HepG2 (cell line): ENCODE data around the gene TSGA10. TPM values are rescaled to one million over a fixed set of nuclear protein-coding genes. Genes with fewer than 3 reads are reported as not detected.

Experiments
- BRF2 ChIP-seq: sonication (generic); formaldehyde crosslinking; IDR thresholded peaks from 2 replicates; pipeline ENCODE4 v1.8.1; 2022; ENCODE audit warnings: mild to moderate bottlenecking, missing genetic modification reagents
- CEBPB ChIP-seq: IDR thresholded peaks from 2 replicates; pipeline ENCODE4 v1.6.1; 2011; ENCODE audit warnings: low read depth, low read length, improper control_type of control experiment, borderline replicate concordance
- CENPX ChIP-seq: sonication (generic); formaldehyde crosslinking; IDR thresholded peaks from 2 replicates; pipeline ENCODE4 v1.9.0; 2021; ENCODE audit warnings: mild to moderate bottlenecking, missing genetic modification reagents, moderate library complexity
- CHD2 ChIP-seq: IDR thresholded peaks from 2 replicates; pipeline ENCODE4 v1.6.1; 2011; ENCODE audit warnings: low read depth, low read length, improper control_type of control experiment
- DRAP1 ChIP-seq: IDR thresholded peaks from 2 replicates; pipeline ENCODE4 v1.6.1; 2016; ENCODE audit warnings: missing genetic modification reagents, missing compliant biosample characterization
- HMGXB4 ChIP-seq, 2 experiments: sonication (generic) in 1 of 2; formaldehyde crosslinking in 1 of 2; IDR thresholded peaks; 2 replicates each; pipeline versions ENCODE4 v1.4.0 to v1.6.1; 2018 to 2020; ENCODE audit warnings: missing genetic modification reagents in 2 of 2, borderline replicate concordance in 1 of 2, low read depth in 1 of 2, mild to moderate bottlenecking in 1 of 2, missing biosample characterization in 1 of 2
- IRF9 ChIP-seq: sonication (generic); formaldehyde crosslinking; IDR thresholded peaks from 2 replicates; pipeline ENCODE4 v1.8.0; 2022; ENCODE audit warnings: missing genetic modification reagents, mild to moderate bottlenecking, borderline replicate concordance
- MXD3 ChIP-seq: IDR thresholded peaks from 2 replicates; pipeline ENCODE4 v1.6.1; 2016; ENCODE audit warnings: mild to moderate bottlenecking, missing biosample characterization, missing genetic modification reagents
- NAIF1 ChIP-seq: sonication (generic); formaldehyde crosslinking; IDR thresholded peaks from 2 replicates; pipeline ENCODE4 v1.5.0; 2020; ENCODE audit warnings: mild to moderate bottlenecking, missing genetic modification reagents, borderline replicate concordance
- NFE2L2 ChIP-seq: fragments of 150-350 bp; IDR thresholded peaks from 2 replicates; pipeline ENCODE4 v1.6.1; 2014; ENCODE audit warnings: low read length
- POLR2AphosphoS5 ChIP-seq: IDR thresholded peaks from 2 replicates; pipeline ENCODE4 v1.6.1; 2012; ENCODE audit warnings: low read depth, low read length
- RAD21 ChIP-seq: fragments of 450-650 bp; formaldehyde crosslinking; IDR thresholded peaks from 2 replicates; pipeline ENCODE4 v1.5.0; 2020; ENCODE audit warnings: mild to moderate bottlenecking
- SIN3B ChIP-seq: fragments of 150-350 bp; IDR thresholded peaks from 2 replicates; pipeline ENCODE4 v1.6.1; 2014; ENCODE audit warnings: low read length
- SMC3 ChIP-seq: IDR thresholded peaks from 2 replicates; pipeline ENCODE4 v1.6.1; 2011; ENCODE audit warnings: low read length, improper control_type of control experiment
- SNAPC2 ChIP-seq: sonication (generic); formaldehyde crosslinking; IDR thresholded peaks from 2 replicates; pipeline ENCODE4 v1.8.1; 2022; ENCODE audit warnings: mild to moderate bottlenecking, missing genetic modification reagents
- STAG1 ChIP-seq: sonication (generic); formaldehyde crosslinking; IDR thresholded peaks from 2 replicates; pipeline ENCODE4 v1.4.0; 2020; ENCODE audit warnings: missing genetic modification reagents
- THRA ChIP-seq: sonication (generic); formaldehyde crosslinking; IDR thresholded peaks from 2 replicates; pipeline ENCODE4 v1.4.0; 2020; ENCODE audit warnings: missing genetic modification reagents, borderline replicate concordance
- ZBTB46 ChIP-seq: sonication (generic); formaldehyde crosslinking; IDR thresholded peaks from 2 replicates; pipeline ENCODE4 v1.4.0; 2020; ENCODE audit warnings: mild to moderate bottlenecking, missing genetic modification reagents, borderline replicate concordance
- ZNF143 ChIP-seq: sonication (generic); formaldehyde crosslinking; IDR thresholded peaks from 2 replicates; pipeline ENCODE4 v1.4.0; 2020; ENCODE audit warnings: missing genetic modification reagents
- ZNF430 ChIP-seq: sonication (generic); formaldehyde crosslinking; IDR thresholded peaks from 2 replicates; pipeline ENCODE4 v1.9.0; 2021; ENCODE audit warnings: mild to moderate bottlenecking, missing genetic modification reagents
- ZNF652 ChIP-seq: IDR thresholded peaks from 2 replicates; pipeline ENCODE4 v1.6.1; 2016; ENCODE audit warnings: low read depth, borderline replicate concordance
- polyA plus RNA-seq, 8 experiments: library from polyadenylated mRNA; depleted of rRNA in 3 of 8; stranded (reverse) in 7 of 8; unstranded in 1 of 8; fragments of >200 nt; fragmentation: Illumina TruSeq in 4 of 8; extraction: Trizol in 4 of 8; gene quantifications; 2 replicates each; pipeline versions ENCODE4 v1.2.1 to v1.2.3, GENCODE V29; 2011 to 2016; ENCODE audit warnings: low read depth in 4 of 8, missing spikeins in 1 of 8, mixed read lengths in 1 of 8; ENCODE audit not compliant: insufficient read depth in 1 of 8
- total RNA-seq, 5 experiments: library from RNA; depleted of rRNA; stranded (reverse); fragments of >200 nt; fragmentation: Illumina TruSeq; extraction: Trizol; gene quantifications; 2 replicates each; pipeline ENCODE4 v1.2.3, GENCODE V29; 2016; ENCODE audit warnings: low read depth in 1 of 5

TSGA10 gene
- total and polyA plus RNA-seq, 2 of the 13 experiments (the other 11 are each of a cell fraction or from before 2014, with no cell fraction given), result 4.7 to 13.1 TPM

- TF ChIP-seq IRF9 (CRISPR knock-in tag), result no peak
- no peak for TF ChIP-seq CEBPB
- no peak for TF ChIP-seq CHD2
- TF ChIP-seq CENPX (CRISPR knock-in tag), result no peak
- TF ChIP-seq MXD3 (CRISPR knock-in tag), result no peak
- no peak for TF ChIP-seq ZNF652 (CRISPR knock-in tag)
- no peak for TF ChIP-seq POLR2AphosphoS5
- TF ChIP-seq ZBTB46, result no peak
- TF ChIP-seq NAIF1 (CRISPR knock-in tag), result no peak
- TF ChIP-seq BRF2, result 0 out of 2 replicates have a peak, but pooled peaks have one; percentile 35
- peak; percentile 48; the same call in 1 of the 2 replicates for TF ChIP-seq RAD21 (CRISPR knock-in tag)
- no peak for TF ChIP-seq DRAP1 (CRISPR knock-in tag)
- TF ChIP-seq SNAPC2 (CRISPR knock-in tag), result 0 out of 2 replicates have a peak, but pooled peaks have one; percentile 56
- TF ChIP-seq SIN3B, result no peak
- no peak for TF ChIP-seq NFE2L2
- TF ChIP-seq THRA (CRISPR knock-in tag), result no peak
- peak; percentile 83 for TF ChIP-seq STAG1 (CRISPR knock-in tag)
- TF ChIP-seq HMGXB4 (CRISPR knock-in tag; IDR thresholded peaks at IDR 0.05; ENCODE audit: borderline replicate concordance in 1 of 2, low read depth in 1 of 2), result 0 out of 4 replicates have a peak, but pooled peaks of 1 of the 2 experiments have one; percentile 64
- TF ChIP-seq ZNF143 (CRISPR knock-in tag), result no peak
- 0 out of 2 replicates have a peak, but pooled peaks have one; percentile 25 for TF ChIP-seq ZNF430 (CRISPR knock-in tag)
- TF ChIP-seq SMC3, result peak; percentile 64
Observed at GRCh38 chr2:99066075-99066958, 88.4 kb downstream of the TSGA10 start (continued).
